ENCODE results near the gene SLC26A1.

SLC26A1 gene

GRCh38 chr4:963276-964225 is 29.7 kb downstream of the SLC26A1 start:
- no peaks in the 10 kb centered on the region for H4K20me1 ChIP-seq (ENCODE audit: insufficient read depth, low read length)
- no peak overlapping the region for H3K4me3 ChIP-seq (ENCODE audit: low read length)
- no peaks in the 10 kb centered on the region for H3K9me2 ChIP-seq (replicated peaks; ENCODE audit: insufficient read depth, low read length)
- H3K4me2 ChIP-seq (ENCODE audit: low read depth, low read length): no peak overlapping the region
- H3K4me1 ChIP-seq (ENCODE audit: low read length): no peaks in the 10 kb centered on the region
- H3F3A ChIP-seq (ENCODE audit: insufficient read depth, low read length): no peaks in the 10 kb centered on the region
- H3K27me3 ChIP-seq (replicated peaks; ENCODE audit: insufficient read depth, low read length): no peaks in the 10 kb centered on the region
- no peak overlapping the region for H3K27ac ChIP-seq (ENCODE audit: low read length)
- H3K36me3 ChIP-seq (replicated peaks; ENCODE audit: insufficient read depth, low read length): no peaks in the 10 kb centered on the region
- H3K79me2 ChIP-seq (ENCODE audit: low read length): no peaks in the 10 kb centered on the region
- H3K9me3 ChIP-seq (replicated peaks; ENCODE audit: insufficient read depth, low read length): no peaks in the 10 kb centered on the region
- no peak overlapping the region for H2AFZ ChIP-seq (ENCODE audit: low read length)
- no peak overlapping the region for H3K9ac ChIP-seq (ENCODE audit: low read length)
- no peak for TF ChIP-seq EZH2 (optimal IDR thresholded peaks at IDR 0.05; ENCODE audit: low read depth, low read length)
- no peak for TF ChIP-seq CTCF (IDR thresholded peaks at IDR 0.05; ENCODE audit: low read length)
- no peak for TF ChIP-seq EZH2phosphoT487 (IDR thresholded peaks at IDR 0.05; ENCODE audit: low read length)
- DNase-seq: no peak

DNA sequence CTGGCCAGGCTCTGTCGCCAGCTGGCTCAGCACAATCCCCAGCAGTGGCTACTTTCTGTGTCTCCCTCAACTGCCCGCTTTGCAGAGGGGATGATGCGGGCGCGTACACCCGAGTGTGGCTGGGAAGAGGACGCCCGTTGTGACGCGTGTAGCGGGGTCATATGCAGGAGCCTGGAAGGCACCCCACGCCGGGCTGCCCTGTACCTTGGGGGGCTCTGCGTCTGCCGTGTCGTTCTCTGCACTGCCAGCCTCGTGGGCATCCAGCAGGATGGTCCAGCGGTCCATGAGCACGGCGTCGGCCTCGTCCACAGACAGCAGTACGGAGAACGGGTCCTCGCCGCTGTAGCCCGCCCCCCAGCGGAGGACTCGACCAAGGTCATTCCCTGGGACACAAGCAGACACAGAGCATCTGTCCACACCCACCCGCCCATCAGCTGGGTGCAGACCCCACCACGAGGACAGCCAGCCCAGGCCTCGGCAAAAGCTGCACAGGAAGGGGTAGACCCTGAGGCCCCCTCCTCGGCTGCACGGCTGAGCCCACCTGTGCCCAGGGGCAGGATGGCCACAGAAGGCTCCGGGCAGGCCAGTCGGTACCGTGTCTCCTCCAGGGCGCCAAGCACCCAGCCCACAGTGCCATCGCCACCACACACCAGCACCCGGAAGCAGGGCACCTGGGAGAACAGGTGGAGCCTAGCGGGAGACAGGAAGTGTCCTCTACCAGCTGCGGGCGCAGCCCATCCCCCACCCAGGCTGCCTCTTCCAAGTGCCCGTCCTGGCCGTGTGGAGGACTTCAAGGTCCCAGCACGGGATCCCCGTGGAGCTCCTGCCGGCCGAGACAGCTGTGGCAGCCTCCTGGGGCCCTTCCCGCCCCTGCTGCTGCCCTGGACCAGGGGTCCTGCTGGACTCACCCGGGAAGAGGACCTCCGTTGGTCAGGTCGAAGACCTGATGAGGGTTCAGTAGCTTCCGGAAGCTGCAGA is 30.7 kb downstream of the SLC26A1 start:
- no peaks in the 10 kb centered on the region for H3K4me1 ChIP-seq (ENCODE audit: low read length)
- no peak overlapping the region for H3K4me3 ChIP-seq (ENCODE audit: low read length)
- no peaks in the 10 kb centered on the region for H3K27me3 ChIP-seq (replicated peaks; ENCODE audit: insufficient read depth, low read length)
- H3K4me2 ChIP-seq (ENCODE audit: low read depth, low read length): no peak overlapping the region
- no peak overlapping the region for H3K9ac ChIP-seq (ENCODE audit: low read length)
- H3K9me2 ChIP-seq (replicated peaks; ENCODE audit: insufficient read depth, low read length): no peaks in the 10 kb centered on the region
- no peak for DNase-seq
- H2AFZ ChIP-seq (ENCODE audit: low read length): no peak overlapping the region
- H3K9me3 ChIP-seq (replicated peaks; ENCODE audit: insufficient read depth, low read length): no peaks in the 10 kb centered on the region
- H4K20me1 ChIP-seq (ENCODE audit: insufficient read depth, low read length): no peaks in the 10 kb centered on the region
- TF ChIP-seq EZH2phosphoT487 (IDR thresholded peaks at IDR 0.05; ENCODE audit: low read length) (no peak), EZH2 (optimal IDR thresholded peaks at IDR 0.05; ENCODE audit: low read depth, low read length) (no peak), CTCF (IDR thresholded peaks at IDR 0.05; ENCODE audit: low read length) (no peak)
- no peak overlapping the region for H3K27ac ChIP-seq (ENCODE audit: low read length)
- no peaks in the 10 kb centered on the region for H3K79me2 ChIP-seq (ENCODE audit: low read length)
- H3K36me3 ChIP-seq (replicated peaks; ENCODE audit: insufficient read depth, low read length): no peaks in the 10 kb centered on the region
- H3F3A ChIP-seq (ENCODE audit: insufficient read depth, low read length): no peaks in the 10 kb centered on the region

GRCh38 chr4:961351-962230 is 31.6 kb downstream of the SLC26A1 start:
- H3K4me2 ChIP-seq (ENCODE audit: low read depth, low read length): no peak overlapping the region
- H3K36me3 ChIP-seq (replicated peaks; ENCODE audit: insufficient read depth, low read length): no peaks in the 10 kb centered on the region
- no peaks in the 10 kb centered on the region for H3K27me3 ChIP-seq (replicated peaks; ENCODE audit: insufficient read depth, low read length)
- H3K9me2 ChIP-seq (replicated peaks; ENCODE audit: insufficient read depth, low read length): no peaks in the 10 kb centered on the region
- H3F3A ChIP-seq (ENCODE audit: insufficient read depth, low read length): no peaks in the 10 kb centered on the region
- no peaks in the 10 kb centered on the region for H3K79me2 ChIP-seq (ENCODE audit: low read length)
- no peaks in the 10 kb centered on the region for H3K9me3 ChIP-seq (replicated peaks; ENCODE audit: insufficient read depth, low read length)
- no peak overlapping the region for H2AFZ ChIP-seq (ENCODE audit: low read length)
- no peak overlapping the region for H3K9ac ChIP-seq (ENCODE audit: low read length)
- DNase-seq: no peak
- no peaks in the 10 kb centered on the region for H3K4me1 ChIP-seq (ENCODE audit: low read length)
- TF ChIP-seq EZH2 (optimal IDR thresholded peaks at IDR 0.05; ENCODE audit: low read depth, low read length) (no peak), CTCF (IDR thresholded peaks at IDR 0.05; ENCODE audit: low read length) (no peak), EZH2phosphoT487 (IDR thresholded peaks at IDR 0.05; ENCODE audit: low read length) (no peak)
- H3K4me3 ChIP-seq (ENCODE audit: low read length): no peak overlapping the region
- H3K27ac ChIP-seq (ENCODE audit: low read length): no peak overlapping the region
- no peaks in the 10 kb centered on the region for H4K20me1 ChIP-seq (ENCODE audit: insufficient read depth, low read length)

Measured in MM.1S (cell line).